NCI-H345 (cell line): ENCODE results near the gene KRTAP4-9.
"Not testable (repeated sequence)": the region's sequence is repeated elsewhere in the genome, so short reads cannot be mapped to it uniquely, and the experiment has no call there.

Experiments used
- DNase-seq: peaks from one replicate; lab custom pipeline; 2025; lab: John Stamatoyannopoulos, UW

Gene KRTAP4-9

GRCh38 chr17:41131979-41132378 is 26.8 kb downstream of the KRTAP4-9 start:
- DNase-seq: no peak

GRCh38 chr17:41133880-41134735 is 28.9 kb downstream of the KRTAP4-9 start:
- no peak for DNase-seq

- DNase-seq: not testable (repeated sequence)
These were observed 34.7 kb downstream of the KRTAP4-9 start for GRCh38 chr17:41139865-41140264.

GRCh38 chr17:41140360-41141131 is 35.4 kb downstream of the KRTAP4-9 start, which contains the start of gene KRTAP4-6:
Gene KRTAP4-6, minus strand, starts transcription at chr17:41140544. Its CDS starts 57 bp downstream, at chr17:41140487.
- no peak for DNase-seq

- no peak for DNase-seq
These were observed 36.2 kb downstream of the KRTAP4-9 start for GRCh38 chr17:41141361-41141760.

GRCh38 chr17:41144846-41145245 is 39.7 kb downstream of the KRTAP4-9 start:
- DNase-seq: no peak

GRCh38 chr17:41145261-41145660 is 40.1 kb downstream of the KRTAP4-9 start:
- DNase-seq: no peak

GRCh38 chr17:41147531-41148204 is 42.5 kb downstream of the KRTAP4-9 start:
- DNase-seq: no peak

- not testable (repeated sequence) for DNase-seq
These were observed 43.9 kb downstream of the KRTAP4-9 start for GRCh38 chr17:41148971-41149651.

- no peak for DNase-seq
These were observed 44.4 kb downstream of the KRTAP4-9 start, which contains the start of gene KRTAP4-5 for GRCh38 chr17:41149652-41149985. Gene KRTAP4-5, minus strand, starts transcription at chr17:41149825. Its CDS starts 58 bp downstream, at chr17:41149767.

- no peak for DNase-seq
These were observed 44.8 kb downstream of the KRTAP4-9 start for GRCh38 chr17:41150026-41150425.

- no peak for DNase-seq
These were observed 46.3 kb downstream of the KRTAP4-9 start for GRCh38 chr17:41151525-41151924.

GRCh38 chr17:41153856-41154255 is 48.7 kb downstream of the KRTAP4-9 start:
- DNase-seq: no peak
